H9 (cell line): ENCODE results near the gene ZNF491. TPM values are rescaled to one million over a fixed set of nuclear protein-coding genes. Genes with fewer than 3 reads are reported as not detected.

Experiments
- DNase-seq: peaks from one replicate; pipeline ENCODE4 v3.0.0-alpha.2; 2017
- H2AFZ ChIP-seq: one replicate; pipeline ENCODE4 v1.6.1; 2013; ENCODE audit warnings: mild to moderate bottlenecking, low read length, control low read depth, moderate library complexity
- H2AK5ac ChIP-seq: 2 replicates; pipeline ENCODE4 v1.6.1; 2013; ENCODE audit warnings: low read length, control low read depth, mixed read lengths; ENCODE audit not compliant: insufficient read length
- H2BK120ac ChIP-seq: one replicate; pipeline ENCODE4 v1.6.1; 2013; ENCODE audit warnings: low read depth, mild to moderate bottlenecking, low read length, control low read depth, inconsistent platforms; ENCODE audit not compliant: poor library complexity, severe bottlenecking
- H2BK12ac ChIP-seq: 2 replicates; pipeline ENCODE4 v1.6.1; 2013; ENCODE audit warnings: low read length, control low read depth, mixed read lengths, low read depth; ENCODE audit not compliant: insufficient read length
- H2BK15ac ChIP-seq: 2 replicates; pipeline ENCODE4 v1.6.1; 2013; ENCODE audit warnings: low read depth, low read length, control low read depth
- H2BK20ac ChIP-seq: one replicate; pipeline ENCODE4 v1.6.1; 2013; ENCODE audit warnings: low read depth, mild to moderate bottlenecking, low read length, control low read depth, inconsistent platforms; ENCODE audit not compliant: poor library complexity, severe bottlenecking
- H2BK5ac ChIP-seq: 2 replicates; pipeline ENCODE4 v1.6.1; 2013; ENCODE audit warnings: low read length, control low read depth, mixed read lengths; ENCODE audit not compliant: insufficient read length
- H3K14ac ChIP-seq: 2 replicates; pipeline ENCODE4 v1.6.1; 2013; ENCODE audit warnings: low read length, control low read depth; ENCODE audit not compliant: insufficient read depth
- H3K18ac ChIP-seq: 2 replicates; pipeline ENCODE4 v1.6.1; 2013; ENCODE audit warnings: low read depth, mild to moderate bottlenecking, mixed read lengths, low read length, control low read depth; ENCODE audit not compliant: insufficient read length
- H3K23ac ChIP-seq: 2 replicates; pipeline ENCODE4 v1.6.1; 2013; ENCODE audit warnings: low read length, control low read depth, mixed read lengths, low read depth; ENCODE audit not compliant: insufficient read length
- H3K23me2 ChIP-seq: 2 replicates; pipeline ENCODE4 v1.6.1; 2013; ENCODE audit warnings: low read depth, mild to moderate bottlenecking, mixed read lengths, low read length, control low read depth; ENCODE audit not compliant: insufficient read length, poor library complexity, severe bottlenecking
- H3K27ac ChIP-seq: 2 replicates; pipeline ENCODE4 v1.5.1; 2013; ENCODE audit warnings: low read length, control low read depth, mixed read lengths, low read depth; ENCODE audit not compliant: insufficient read length
- H3K27me3 ChIP-seq: 2 replicates; pipeline ENCODE4 v1.6.1; 2013; ENCODE audit warnings: low read length, control low read depth, inconsistent platforms; ENCODE audit not compliant: insufficient read depth
- H3K4ac ChIP-seq: 2 replicates; pipeline ENCODE4 v1.6.1; 2013; ENCODE audit warnings: low read depth, mild to moderate bottlenecking, control low read depth, inconsistent platforms, low read length, moderate library complexity
- H3K4me1 ChIP-seq: 2 replicates; pipeline ENCODE4 v1.6.1; 2013; ENCODE audit warnings: low read length, control low read depth, inconsistent platforms; ENCODE audit not compliant: insufficient read depth
- H3K4me2 ChIP-seq: 2 replicates; pipeline ENCODE4 v1.6.1; 2013; ENCODE audit warnings: low read length, control low read depth, mixed read lengths; ENCODE audit not compliant: insufficient read length, insufficient read depth
- H3K56ac ChIP-seq: 2 replicates; pipeline ENCODE4 v1.6.1; 2013; ENCODE audit warnings: low read depth, mild to moderate bottlenecking, mixed read lengths, low read length, control low read depth; ENCODE audit not compliant: insufficient read length
- H3K79me1 ChIP-seq: 2 replicates; pipeline ENCODE4 v1.6.1; 2013; ENCODE audit warnings: low read depth, mild to moderate bottlenecking, moderate library complexity, low read length, control low read depth, inconsistent platforms; ENCODE audit not compliant: insufficient read depth, poor library complexity, severe bottlenecking
- H3K79me2 ChIP-seq: 2 replicates; pipeline ENCODE4 v1.6.1; 2013; ENCODE audit warnings: low read length, control low read depth, inconsistent platforms; ENCODE audit not compliant: insufficient read depth
- H3K9ac ChIP-seq: 2 replicates; pipeline ENCODE4 v1.6.1; 2013; ENCODE audit warnings: low read length, control low read depth, mixed read lengths; ENCODE audit not compliant: insufficient read length; ENCODE audit errors: extremely low read depth
- H3K9me3 ChIP-seq: one replicate; pipeline ENCODE4 v1.6.1; 2013; ENCODE audit warnings: low read depth, low read length, inconsistent platforms; ENCODE audit not compliant: control insufficient read depth
- H3T11ph ChIP-seq: one replicate; pipeline ENCODE4 v1.6.1; 2013; ENCODE audit warnings: mild to moderate bottlenecking, low read length, control low read depth, inconsistent platforms
- H4K20me1 ChIP-seq: one replicate; pipeline ENCODE4 v1.6.1; 2013; ENCODE audit not compliant: control insufficient read depth, insufficient read length, insufficient read depth
- H4K5ac ChIP-seq: 2 replicates; pipeline ENCODE4 v1.6.1; 2013; ENCODE audit warnings: low read depth, mild to moderate bottlenecking, mixed read lengths, low read length, control low read depth; ENCODE audit not compliant: insufficient read length
- H4K8ac ChIP-seq: replicated peaks from 2 replicates; pipeline ENCODE4 v1.6.1; 2013; ENCODE audit warnings: low read length, control low read depth, mixed read lengths, low read depth; ENCODE audit not compliant: insufficient read length
- H4K91ac ChIP-seq: 2 replicates; pipeline ENCODE4 v1.6.1; 2013; ENCODE audit warnings: low read depth, mild to moderate bottlenecking, moderate library complexity, mixed read lengths, low read length, control low read depth; ENCODE audit not compliant: insufficient read length
- H3K27ac Mint-ChIP-seq, 3 experiments: 2 replicates in 2 of 3; 3 replicates in 1 of 3; pipeline ENCODE4 v1.8.0; 2020 to 2021; ENCODE audit warnings: mixed read lengths in 3 of 3, mild to moderate bottlenecking in 1 of 3, moderate library complexity in 1 of 3
- H3K27me3 Mint-ChIP-seq: 2 replicates; pipeline ENCODE4 v1.8.0; 2021; ENCODE audit warnings: low read depth, mild to moderate bottlenecking, moderate library complexity, mixed read lengths
- H3K36me3 Mint-ChIP-seq, 3 experiments: 2 replicates in 2 of 3; 3 replicates in 1 of 3; pipeline ENCODE4 v1.8.0; 2020 to 2021; ENCODE audit warnings: low read depth in 3 of 3, mixed read lengths in 3 of 3; ENCODE audit not compliant: insufficient read depth in 1 of 3
- H3K4me1 Mint-ChIP-seq, 2 experiments: 2 replicates each; pipeline ENCODE4 v1.8.0; 2020; ENCODE audit warnings: mixed read lengths in 2 of 2
- H3K4me3 Mint-ChIP-seq, 2 experiments: 2 replicates in 1 of 2; 3 replicates in 1 of 2; pipeline ENCODE4 v1.8.0; 2020 to 2021; ENCODE audit warnings: mild to moderate bottlenecking in 2 of 2, mixed read lengths in 2 of 2, moderate library complexity in 1 of 2
- H3K9me3 Mint-ChIP-seq, 2 experiments: 2 replicates in 1 of 2; 3 replicates in 1 of 2; pipeline ENCODE4 v1.8.0; 2020; ENCODE audit warnings: mild to moderate bottlenecking in 2 of 2, mixed read lengths in 2 of 2, moderate library complexity in 1 of 2
- CTCF ChIP-seq: fragments of 200-600 bp; sonication (generic); conservative IDR thresholded peaks from 3 replicates; pipeline ENCODE4 v1.8.0; 2021; ENCODE audit warnings: antibody characterized with exemption, mild to moderate bottlenecking
- WGBS: extraction: QIAGEN DNeasy Blood & Tissue Kit; methylation state at CpG from one replicate; pipeline ENCODE4 v1.1.7; 2013; ENCODE audit warnings: missing lambda C conversion rate, low lambda C conversion rate, mixed read lengths; ENCODE audit not compliant: insufficient read length; ENCODE audit errors: extremely low coverage; 5-methylcytosine and 5-hydroxymethylcytosine counted together
- total RNA-seq: library from RNA; stranded (reverse); gene quantifications from 2 replicates; pipeline ENCODE4 v1.2.1, GENCODE V29; 2021

The ZNF491 gene
- total RNA-seq, 1 experiment from 2014 or later: 0.77 TPM

GRCh38 chr19:11780431-11781020 lies 17.8 kb upstream of the ZNF491 start:
- Histone ChIP-seq H3K4ac (no peak overlapping the region), H2BK20ac (no peak overlapping the region), H3K27me3 (no peaks in the 10 kb centered on the region), H3K4me1 (no peaks in the 10 kb centered on the region), H3K23me2 (no peaks in the 10 kb centered on the region), H3K4me2 (no peak overlapping the region), H4K5ac (no peak overlapping the region), H3T11ph (no peak overlapping the region), H3K79me1 (no peaks in the 10 kb centered on the region), H3K9me3 (peaks cover 23% of the 10 kb centered on the region), H2BK120ac (no peak overlapping the region), H2BK15ac (no peak overlapping the region), H2AK5ac (no peak overlapping the region), H3K18ac (no peak overlapping the region), H2AFZ (no peak overlapping the region), H3K79me2 (no peaks in the 10 kb centered on the region), H3K14ac (no peak overlapping the region), H3K27ac (no peak overlapping the region), H4K20me1 (no peaks in the 10 kb centered on the region), H3K56ac (no peak overlapping the region), H3K23ac (no peak overlapping the region), H2BK12ac (no peak overlapping the region), H2BK5ac (no peak overlapping the region), H3K9ac (no peak overlapping the region), H4K91ac (no peak overlapping the region), H4K8ac (no peak overlapping the region)
- H3K4me1 Mint-ChIP-seq: no peaks in the 10 kb centered on the region
- H3K36me3 Mint-ChIP-seq: peaks cover 30 to 50% (median 31%) of the 10 kb centered on the region in 3 experiments
- no peak for TF ChIP-seq CTCF
- WGBS: no CpG with 5 or more reads among the region's 7 CpGs
- H3K27me3 Mint-ChIP-seq: peaks cover 3% of the 10 kb centered on the region
- H3K27ac Mint-ChIP-seq: no peak overlapping the region
- no peak for DNase-seq
- H3K4me3 Mint-ChIP-seq: no peak overlapping the region
- H3K9me3 Mint-ChIP-seq: peaks cover 76 to 78% of the 10 kb centered on the region in 2 experiments
